GM19438 (cell line): ENCODE data around the gene F2.
"Not testable (repeated sequence)": the region's sequence is repeated elsewhere in the genome, so short reads cannot be mapped to it uniquely, and the experiment has no call there.

Experiments
- ATAC-seq: cut with Tn5 transposase; IDR thresholded peaks from one replicate; pipeline ENCODE4 v1.9.1; 2021; ENCODE audit warnings: low read depth; ENCODE audit not compliant: unreplicated experiment

Gene F2

GRCh38 chr11:46682773-46683752, 36.0 kb upstream of the F2 start:
- ATAC-seq = no peak

GRCh38 chr11:46684367-46684766, 34.6 kb upstream of the F2 start:
- no peak for ATAC-seq

- no peak for ATAC-seq
Observed at GRCh38 chr11:46686886-46687795, 31.9 kb upstream of the F2 start.

- ATAC-seq = no peak
Observed at GRCh38 chr11:46690702-46691101, 28.3 kb upstream of the F2 start.

GRCh38 chr11:46692450-46692849, 26.6 kb upstream of the F2 start:
- ATAC-seq = no peak

GRCh38 chr11:46693597-46694012, 25.4 kb upstream of the F2 start:
- no peak for ATAC-seq

GRCh38 chr11:46694072-46694471, 24.9 kb upstream of the F2 start:
- no peak for ATAC-seq

- ATAC-seq = no peak
Observed at GRCh38 chr11:46694607-46695006, 24.4 kb upstream of the F2 start.

- ATAC-seq = no peak
Observed at GRCh38 chr11:46695345-46696211, 23.4 kb upstream of the F2 start.

GRCh38 chr11:46696212-46696558, 22.8 kb upstream of the F2 start:
- no peak for ATAC-seq

GRCh38 chr11:46697303-46697702, 21.7 kb upstream of the F2 start:
- ATAC-seq = no peak

- no peak for ATAC-seq
Observed at GRCh38 chr11:46697723-46698122, 21.3 kb upstream of the F2 start.

GRCh38 chr11:46698597-46698996, 20.4 kb upstream of the F2 start:
- no peak for ATAC-seq

GRCh38 chr11:46700241-46701077, 18.6 kb upstream of the F2 start, which contains the start of the genes ARHGAP1 and ZNF408:
ARHGAP1 (minus strand) TSS chr11:46700619; CDS start chr11:46696107, 4,512 bp downstream.
ZNF408 (plus strand) TSS chr11:46701031; CDS start chr11:46701048, 17 bp downstream.
- ATAC-seq = peak; percentile 93

GRCh38 chr11:46701078-46701654, 17.8 kb upstream of the F2 start:
- peak; percentile 4 for ATAC-seq

- no peak for ATAC-seq
Observed at GRCh38 chr11:46705070-46705688, 13.8 kb upstream of the F2 start.

- ATAC-seq = no peak
Observed at GRCh38 chr11:46706886-46707285, 12.1 kb upstream of the F2 start.

GRCh38 chr11:46709351-46709750, 9.7 kb upstream of the F2 start:
- ATAC-seq = not testable (repeated sequence)
